SK-N-SH (cell line): Measurements from ENCODE around the gene ZNF217. TPM values are rescaled to one million over a fixed set of nuclear protein-coding genes. Genes with fewer than 3 reads are reported as not detected.

Experiments
- CTCF ChIA-PET: fragments of 300-600, 350-600 bp; formaldehyde crosslinking; extraction: SDS; loops from one replicate; lab custom pipeline; 2021; lab: Yijun Ruan, JAX
- POLR2A ChIA-PET: fragments of 350-600 bp; sonication (Branson Sonifier 250); formaldehyde crosslinking; extraction: SDS; loops from one replicate; lab custom pipeline; 2020; ENCODE audit warnings: antibody characterized with exemption, inconsistent platforms; lab: Yijun Ruan, JAX
- DNase-seq: peaks from one replicate; pipeline ENCODE4 v3.0.0; 2012
- H2AFZ ChIP-seq: fragments of 200-600 bp; sonication (generic); 2 replicates; pipeline ENCODE4 v1.8.1; 2016; ENCODE audit warnings: antibody characterized with exemption, mild to moderate bottlenecking, low read depth
- H3F3A ChIP-seq: fragments of 200-600 bp; sonication (generic); replicated peaks from 2 replicates; pipeline ENCODE3; 2016; ENCODE audit warnings: antibody characterized with exemption, mild to moderate bottlenecking; ENCODE audit not compliant: insufficient read depth
- H3K27ac ChIP-seq, 2 experiments: fragments of 200-500 bp in 1 of 2; fragments of 200-600 bp in 1 of 2; sonication (Bioruptor generic) in 1 of 2; sonication (generic), shearing (Covaris generic) in 1 of 2; 2 replicates each; pipeline versions ENCODE4 v1.5.1 to v1.6.1; 2014 to 2016; ENCODE audit warnings: low read depth in 2 of 2, inconsistent platforms in 1 of 2, low read length in 1 of 2, mild to moderate bottlenecking in 1 of 2, mixed read lengths in 1 of 2
- H3K27me3 ChIP-seq: fragments of 200-600 bp; sonication (generic), shearing (Covaris generic); 2 replicates; pipeline ENCODE4 v1.6.1; 2016; ENCODE audit warnings: mixed run types; ENCODE audit not compliant: insufficient read depth
- H3K36me3 ChIP-seq, 2 experiments: fragments of 200-500 bp in 1 of 2; fragments of 200-600 bp in 1 of 2; sonication (Bioruptor generic) in 1 of 2; sonication (generic) in 1 of 2; replicated peaks in 1 of 2; 2 replicates each; pipeline versions ENCODE3 to v1.5.1; 2014 to 2016; ENCODE audit warnings: low read length in 1 of 2, mild to moderate bottlenecking in 1 of 2; ENCODE audit not compliant: insufficient read depth in 2 of 2, control insufficient read depth in 1 of 2
- H3K4me1 ChIP-seq, 2 experiments: fragments of 200-500 bp in 1 of 2; fragments of 200-600 bp in 1 of 2; sonication (Bioruptor generic) in 1 of 2; sonication (generic), shearing (Covaris generic) in 1 of 2; 2 replicates each; pipeline versions ENCODE4 v1.5.1 to v1.6.1; 2014 to 2016; ENCODE audit warnings: low read depth in 1 of 2, low read length in 1 of 2, mixed run types in 1 of 2; ENCODE audit not compliant: insufficient read depth in 2 of 2, control insufficient read depth in 1 of 2
- H3K4me2 ChIP-seq: fragments of 200-600 bp; sonication (generic), shearing (Covaris generic); 2 replicates; pipeline ENCODE4 v1.6.1; 2017; ENCODE audit warnings: mixed run types
- H3K4me3 ChIP-seq, 2 experiments: fragments of 200-500 bp in 1 of 2; fragments of 200-600 bp in 1 of 2; sonication (Bioruptor generic) in 1 of 2; sonication (generic), shearing (Covaris generic) in 1 of 2; 2 replicates each; pipeline versions ENCODE4 v1.5.1 to v1.8.1; 2014 to 2016; ENCODE audit warnings: low read depth in 2 of 2, inconsistent platforms in 1 of 2, low read length in 1 of 2, mild to moderate bottlenecking in 1 of 2, mixed read lengths in 1 of 2, moderate library complexity in 1 of 2
- H3K79me2 ChIP-seq: fragments of 200-600 bp; sonication (generic); 2 replicates; pipeline ENCODE4 v1.8.1; 2017; ENCODE audit warnings: mild to moderate bottlenecking; ENCODE audit not compliant: insufficient read depth
- H3K9ac ChIP-seq: fragments of 200-600 bp; sonication (generic); 2 replicates; pipeline ENCODE4 v1.6.1; 2017; ENCODE audit warnings: mixed run types
- H3K9me2 ChIP-seq: fragments of 200-600 bp; sonication (generic); 2 replicates; pipeline ENCODE4 v1.6.1; 2017; ENCODE audit warnings: mixed run types
- H3K9me3 ChIP-seq: fragments of 200-600 bp; sonication (generic); 2 replicates; pipeline ENCODE4 v1.6.1; 2017; ENCODE audit warnings: mixed run types, mild to moderate bottlenecking, moderate library complexity
- H4K20me1 ChIP-seq: fragments of 200-600 bp; sonication (generic); 2 replicates; pipeline ENCODE4 v1.6.1; 2017; ENCODE audit warnings: mild to moderate bottlenecking, mixed run types; ENCODE audit not compliant: insufficient read depth
- EP300 ChIP-seq, 2 experiments: IDR thresholded peaks; 2 replicates each; pipeline versions ENCODE4 v1.4.0 to v1.6.1; 2012; ENCODE audit warnings: borderline replicate concordance in 1 of 2, low read depth in 1 of 2, low read length in 1 of 2
- FOSL2 ChIP-seq: IDR thresholded peaks from 2 replicates; pipeline ENCODE4 v1.4.0; 2012; ENCODE audit warnings: low read depth, mild to moderate bottlenecking, moderate library complexity, borderline replicate concordance
- NFIC ChIP-seq: IDR thresholded peaks from 2 replicates; pipeline ENCODE4 v1.4.0; 2012; ENCODE audit warnings: borderline replicate concordance
- RCOR1 ChIP-seq: fragments of 150-350 bp; IDR thresholded peaks from 2 replicates; pipeline ENCODE4 v1.6.1; 2017; ENCODE audit warnings: antibody characterized with exemption, low read length
- SIN3A ChIP-seq: IDR thresholded peaks from 2 replicates; pipeline ENCODE4 v1.6.1; 2012; ENCODE audit warnings: low read depth, mild to moderate bottlenecking, low read length, moderate library complexity, borderline replicate concordance
- SMC3 ChIP-seq: IDR thresholded peaks from 2 replicates; pipeline ENCODE4 v1.6.1; 2012; ENCODE audit warnings: low read depth, low read length, improper control_type of control experiment
- TEAD4 ChIP-seq: IDR thresholded peaks from 2 replicates; pipeline ENCODE4 v1.4.0; 2012; ENCODE audit warnings: mild to moderate bottlenecking, borderline replicate concordance; ENCODE audit not compliant: insufficient read depth
- YY1 ChIP-seq: IDR thresholded peaks from 2 replicates; pipeline ENCODE4 v1.4.0; 2012; ENCODE audit warnings: low read depth, mild to moderate bottlenecking
- WGBS: methylation state at CpG from one replicate; pipeline ENCODE4 v1.1.6; 2017; ENCODE audit warnings: low lambda C conversion rate; 5-methylcytosine and 5-hydroxymethylcytosine counted together
- polyA plus RNA-seq, 3 experiments: library from polyadenylated mRNA; depleted of rRNA; stranded (reverse); fragments of >200 nt; gene quantifications; 2 replicates each; pipeline ENCODE4 v1.2.3, GENCODE V29; 2012
- TF ChIP-seq, protein P1 (sequence below): fragments of 150-350 bp; IDR thresholded peaks from 2 replicates; pipeline ENCODE4 v1.6.1; 2017; ENCODE audit warnings: antibody characterized with exemption, low read length, low read depth, borderline replicate concordance
- TF ChIP-seq, protein P2 (sequence below): IDR thresholded peaks from 2 replicates; pipeline ENCODE4 v1.4.0; 2012; ENCODE audit warnings: low read depth, borderline replicate concordance
- TF ChIP-seq, protein P3 (sequence below): IDR thresholded peaks from 2 replicates; pipeline ENCODE4 v1.6.1; 2012; ENCODE audit warnings: mild to moderate bottlenecking, low read depth, low read length, moderate library complexity
- TF ChIP-seq, protein P4 (sequence below): fragments of 200-600 bp; sonication (generic); IDR thresholded peaks from 2 replicates; pipeline ENCODE4 v1.6.1; 2017; ENCODE audit warnings: antibody characterized with exemption, mild to moderate bottlenecking, moderate library complexity
- TF ChIP-seq, protein P5 (sequence below): IDR thresholded peaks from 2 replicates; pipeline ENCODE4 v1.4.0; 2012; ENCODE audit warnings: low read depth, borderline replicate concordance

Gene ZNF217
- polyA plus RNA-seq, 1 of the 3 experiments (the other 2 are of a cell fraction) = 6.9 TPM

DNA sequence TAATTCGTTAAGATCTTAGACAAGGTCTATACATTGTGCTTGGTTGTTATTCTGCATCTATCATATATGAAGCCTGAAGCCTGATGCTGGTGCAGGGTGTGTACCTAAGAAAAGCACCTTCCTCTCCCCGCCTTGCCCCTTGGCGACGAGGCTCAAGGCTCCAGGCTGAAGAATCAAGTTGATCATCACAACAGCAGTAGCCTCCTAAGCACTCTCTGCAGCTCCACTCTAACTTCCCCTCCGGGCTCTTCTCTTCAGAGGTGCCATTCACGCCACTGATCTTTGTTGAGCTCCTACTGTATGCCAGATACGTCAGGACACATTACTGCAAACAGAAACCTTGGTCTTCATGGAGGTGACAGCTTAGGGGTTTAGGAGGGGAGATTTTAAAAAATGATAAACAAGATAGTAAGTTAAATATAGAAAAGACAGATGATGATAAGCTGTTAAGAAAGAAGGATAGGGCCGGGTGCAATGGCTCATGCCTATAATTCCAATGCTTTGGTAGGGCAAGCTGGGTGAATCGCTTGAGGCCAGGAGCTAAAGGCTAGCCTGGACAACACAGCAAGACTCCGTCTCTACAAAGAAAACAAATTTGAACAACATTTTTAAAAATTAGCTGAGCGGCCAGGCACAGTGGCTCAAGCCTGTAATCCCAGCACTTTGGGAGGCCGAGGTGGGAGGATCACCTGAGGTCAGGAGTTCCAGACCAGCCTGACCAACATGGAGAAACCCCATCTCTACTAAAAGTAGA is 38.4 kb upstream of the ZNF217 start:
- H3K27ac ChIP-seq = no peak overlapping the region
- no peaks in the 10 kb centered on the region for H3F3A ChIP-seq
- no peaks in the 10 kb centered on the region for H3K79me2 ChIP-seq
- H3K4me1 ChIP-seq = no peaks in the 10 kb centered on the region
- H3K9me3 ChIP-seq = no peaks in the 10 kb centered on the region
- H3K4me2 ChIP-seq = no peak overlapping the region
- H3K36me3 ChIP-seq = no peaks in the 10 kb centered on the region
- H3K27me3 ChIP-seq = no peaks in the 10 kb centered on the region
- H3K9me2 ChIP-seq = no peaks in the 10 kb centered on the region
- no peak for DNase-seq
- 96% methylated on average over 12 of the region's 12 CpGs for WGBS
- TF ChIP-seq SIN3A (no peak), SMC3 (no peak), NFIC (no peak), EP300 (IDR thresholded peaks at IDR 0.05; ENCODE audit: borderline replicate concordance in 1 of 2, low read depth in 1 of 2, low read length in 1 of 2) (no peak), TEAD4 (no peak), YY1 (no peak), FOSL2 (no peak), RCOR1 (no peak)
- TF ChIP-seq, protein P1, sequence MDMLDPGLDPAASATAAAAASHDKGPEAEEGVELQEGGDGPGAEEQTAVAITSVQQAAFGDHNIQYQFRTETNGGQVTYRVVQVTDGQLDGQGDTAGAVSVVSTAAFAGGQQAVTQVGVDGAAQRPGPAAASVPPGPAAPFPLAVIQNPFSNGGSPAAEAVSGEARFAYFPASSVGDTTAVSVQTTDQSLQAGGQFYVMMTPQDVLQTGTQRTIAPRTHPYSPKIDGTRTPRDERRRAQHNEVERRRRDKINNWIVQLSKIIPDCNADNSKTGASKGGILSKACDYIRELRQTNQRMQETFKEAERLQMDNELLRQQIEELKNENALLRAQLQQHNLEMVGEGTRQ = no peak
- TF ChIP-seq, protein P2, sequence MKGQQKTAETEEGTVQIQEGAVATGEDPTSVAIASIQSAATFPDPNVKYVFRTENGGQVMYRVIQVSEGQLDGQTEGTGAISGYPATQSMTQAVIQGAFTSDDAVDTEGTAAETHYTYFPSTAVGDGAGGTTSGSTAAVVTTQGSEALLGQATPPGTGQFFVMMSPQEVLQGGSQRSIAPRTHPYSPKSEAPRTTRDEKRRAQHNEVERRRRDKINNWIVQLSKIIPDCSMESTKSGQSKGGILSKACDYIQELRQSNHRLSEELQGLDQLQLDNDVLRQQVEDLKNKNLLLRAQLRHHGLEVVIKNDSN = no peak
- TF ChIP-seq, protein P3, sequence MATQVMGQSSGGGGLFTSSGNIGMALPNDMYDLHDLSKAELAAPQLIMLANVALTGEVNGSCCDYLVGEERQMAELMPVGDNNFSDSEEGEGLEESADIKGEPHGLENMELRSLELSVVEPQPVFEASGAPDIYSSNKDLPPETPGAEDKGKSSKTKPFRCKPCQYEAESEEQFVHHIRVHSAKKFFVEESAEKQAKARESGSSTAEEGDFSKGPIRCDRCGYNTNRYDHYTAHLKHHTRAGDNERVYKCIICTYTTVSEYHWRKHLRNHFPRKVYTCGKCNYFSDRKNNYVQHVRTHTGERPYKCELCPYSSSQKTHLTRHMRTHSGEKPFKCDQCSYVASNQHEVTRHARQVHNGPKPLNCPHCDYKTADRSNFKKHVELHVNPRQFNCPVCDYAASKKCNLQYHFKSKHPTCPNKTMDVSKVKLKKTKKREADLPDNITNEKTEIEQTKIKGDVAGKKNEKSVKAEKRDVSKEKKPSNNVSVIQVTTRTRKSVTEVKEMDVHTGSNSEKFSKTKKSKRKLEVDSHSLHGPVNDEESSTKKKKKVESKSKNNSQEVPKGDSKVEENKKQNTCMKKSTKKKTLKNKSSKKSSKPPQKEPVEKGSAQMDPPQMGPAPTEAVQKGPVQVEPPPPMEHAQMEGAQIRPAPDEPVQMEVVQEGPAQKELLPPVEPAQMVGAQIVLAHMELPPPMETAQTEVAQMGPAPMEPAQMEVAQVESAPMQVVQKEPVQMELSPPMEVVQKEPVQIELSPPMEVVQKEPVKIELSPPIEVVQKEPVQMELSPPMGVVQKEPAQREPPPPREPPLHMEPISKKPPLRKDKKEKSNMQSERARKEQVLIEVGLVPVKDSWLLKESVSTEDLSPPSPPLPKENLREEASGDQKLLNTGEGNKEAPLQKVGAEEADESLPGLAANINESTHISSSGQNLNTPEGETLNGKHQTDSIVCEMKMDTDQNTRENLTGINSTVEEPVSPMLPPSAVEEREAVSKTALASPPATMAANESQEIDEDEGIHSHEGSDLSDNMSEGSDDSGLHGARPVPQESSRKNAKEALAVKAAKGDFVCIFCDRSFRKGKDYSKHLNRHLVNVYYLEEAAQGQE = no peak
- TF ChIP-seq, protein P4, sequence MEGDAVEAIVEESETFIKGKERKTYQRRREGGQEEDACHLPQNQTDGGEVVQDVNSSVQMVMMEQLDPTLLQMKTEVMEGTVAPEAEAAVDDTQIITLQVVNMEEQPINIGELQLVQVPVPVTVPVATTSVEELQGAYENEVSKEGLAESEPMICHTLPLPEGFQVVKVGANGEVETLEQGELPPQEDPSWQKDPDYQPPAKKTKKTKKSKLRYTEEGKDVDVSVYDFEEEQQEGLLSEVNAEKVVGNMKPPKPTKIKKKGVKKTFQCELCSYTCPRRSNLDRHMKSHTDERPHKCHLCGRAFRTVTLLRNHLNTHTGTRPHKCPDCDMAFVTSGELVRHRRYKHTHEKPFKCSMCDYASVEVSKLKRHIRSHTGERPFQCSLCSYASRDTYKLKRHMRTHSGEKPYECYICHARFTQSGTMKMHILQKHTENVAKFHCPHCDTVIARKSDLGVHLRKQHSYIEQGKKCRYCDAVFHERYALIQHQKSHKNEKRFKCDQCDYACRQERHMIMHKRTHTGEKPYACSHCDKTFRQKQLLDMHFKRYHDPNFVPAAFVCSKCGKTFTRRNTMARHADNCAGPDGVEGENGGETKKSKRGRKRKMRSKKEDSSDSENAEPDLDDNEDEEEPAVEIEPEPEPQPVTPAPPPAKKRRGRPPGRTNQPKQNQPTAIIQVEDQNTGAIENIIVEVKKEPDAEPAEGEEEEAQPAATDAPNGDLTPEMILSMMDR = no peak
- TF ChIP-seq, protein P5, sequence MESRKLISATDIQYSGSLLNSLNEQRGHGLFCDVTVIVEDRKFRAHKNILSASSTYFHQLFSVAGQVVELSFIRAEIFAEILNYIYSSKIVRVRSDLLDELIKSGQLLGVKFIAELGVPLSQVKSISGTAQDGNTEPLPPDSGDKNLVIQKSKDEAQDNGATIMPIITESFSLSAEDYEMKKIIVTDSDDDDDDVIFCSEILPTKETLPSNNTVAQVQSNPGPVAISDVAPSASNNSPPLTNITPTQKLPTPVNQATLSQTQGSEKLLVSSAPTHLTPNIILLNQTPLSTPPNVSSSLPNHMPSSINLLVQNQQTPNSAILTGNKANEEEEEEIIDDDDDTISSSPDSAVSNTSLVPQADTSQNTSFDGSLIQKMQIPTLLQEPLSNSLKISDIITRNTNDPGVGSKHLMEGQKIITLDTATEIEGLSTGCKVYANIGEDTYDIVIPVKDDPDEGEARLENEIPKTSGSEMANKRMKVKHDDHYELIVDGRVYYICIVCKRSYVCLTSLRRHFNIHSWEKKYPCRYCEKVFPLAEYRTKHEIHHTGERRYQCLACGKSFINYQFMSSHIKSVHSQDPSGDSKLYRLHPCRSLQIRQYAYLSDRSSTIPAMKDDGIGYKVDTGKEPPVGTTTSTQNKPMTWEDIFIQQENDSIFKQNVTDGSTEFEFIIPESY = no peak
- no peak overlapping the region for H2AFZ ChIP-seq
- CTCF ChIA-PET = interaction anchor here (0.9 to 1.0 kb wide), 2 partner anchors 9 to 238 kb away, joined by 3 read pairs; no protein-coding TSS in a partner anchor
- H4K20me1 ChIP-seq = no peaks in the 10 kb centered on the region
- H3K4me3 ChIP-seq = no peak overlapping the region
- H3K9ac ChIP-seq = no peak overlapping the region
- POLR2A ChIA-PET = no interaction called here
